ENCODE data around the gene MED8.

The MED8 gene, protein sequence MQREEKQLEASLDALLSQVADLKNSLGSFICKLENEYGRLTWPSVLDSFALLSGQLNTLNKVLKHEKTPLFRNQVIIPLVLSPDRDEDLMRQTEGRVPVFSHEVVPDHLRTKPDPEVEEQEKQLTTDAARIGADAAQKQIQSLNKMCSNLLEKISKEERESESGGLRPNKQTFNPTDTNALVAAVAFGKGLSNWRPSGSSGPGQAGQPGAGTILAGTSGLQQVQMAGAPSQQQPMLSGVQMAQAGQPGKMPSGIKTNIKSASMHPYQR

DNA sequence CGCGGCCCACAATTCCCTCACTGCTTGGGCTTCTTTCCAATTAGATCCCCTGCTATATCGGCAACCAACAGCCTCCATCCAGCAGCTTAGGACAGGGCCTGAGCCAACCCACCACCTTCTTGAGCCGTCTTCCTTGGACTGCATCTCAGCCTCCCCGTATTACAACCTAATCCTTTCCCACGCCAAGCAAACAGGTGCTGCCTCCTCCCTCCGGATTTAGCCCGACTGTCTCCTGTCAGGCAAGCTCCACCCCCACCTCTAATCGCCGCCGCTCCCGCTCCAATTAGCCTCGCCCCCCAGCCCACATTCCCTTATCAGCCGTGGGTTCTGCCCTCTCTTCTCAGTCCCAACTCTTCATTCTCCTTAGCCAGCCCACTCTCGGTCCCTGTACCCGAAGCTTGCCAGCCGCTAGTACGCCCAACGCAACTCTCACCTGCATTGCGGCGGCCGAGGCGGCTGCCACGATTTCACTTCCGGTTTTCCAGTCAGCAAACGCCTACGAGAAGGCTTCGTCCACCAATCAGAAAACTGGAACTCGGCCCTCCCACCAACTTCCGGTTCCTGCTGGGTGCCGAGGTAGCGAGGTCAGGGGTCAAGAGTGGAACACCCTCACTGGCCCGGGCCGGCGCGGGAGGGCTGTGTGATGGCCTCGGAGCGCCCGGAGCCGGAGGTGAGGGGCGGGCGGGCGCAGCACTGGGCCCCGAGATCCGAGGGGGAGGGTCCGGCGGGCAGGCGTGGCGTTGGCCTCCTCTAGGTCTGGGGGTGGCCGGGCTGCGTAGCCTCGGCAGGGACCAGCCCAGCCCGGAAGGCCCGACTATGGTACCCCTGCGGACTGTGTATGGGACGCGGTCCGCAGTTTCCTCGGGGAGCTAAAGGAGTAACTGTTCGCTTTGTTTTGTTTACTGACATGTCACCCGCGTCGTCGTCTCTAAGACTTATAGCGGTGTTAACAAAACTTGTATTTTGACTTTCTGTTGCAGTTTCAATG is at the start of gene MED8, which contains the start of gene SZT2:
Gene MED8, minus strand, starts transcription at position 475 of the 988 bp plus-strand sequence. Its CDS starts 36 bp downstream, at position 439.
Gene SZT2, plus strand, starts transcription at position 574 of the 988 bp plus-strand sequence. Its CDS starts 70 bp downstream, at position 644.
- peak; percentile 82 to 89 for DNase-seq (ENCODE audit: low read depth in 2 of 2)

GRCh38 chr1:43438953-43439581 is 49.5 kb upstream of the MED8 start:
- DNase-seq (ENCODE audit: low read depth in 2 of 2) = no peak

GRCh38 chr1:43438576-43438952 is 49.0 kb upstream of the MED8 start:
- DNase-seq (ENCODE audit: low read depth in 2 of 2) = no peak

DNA sequence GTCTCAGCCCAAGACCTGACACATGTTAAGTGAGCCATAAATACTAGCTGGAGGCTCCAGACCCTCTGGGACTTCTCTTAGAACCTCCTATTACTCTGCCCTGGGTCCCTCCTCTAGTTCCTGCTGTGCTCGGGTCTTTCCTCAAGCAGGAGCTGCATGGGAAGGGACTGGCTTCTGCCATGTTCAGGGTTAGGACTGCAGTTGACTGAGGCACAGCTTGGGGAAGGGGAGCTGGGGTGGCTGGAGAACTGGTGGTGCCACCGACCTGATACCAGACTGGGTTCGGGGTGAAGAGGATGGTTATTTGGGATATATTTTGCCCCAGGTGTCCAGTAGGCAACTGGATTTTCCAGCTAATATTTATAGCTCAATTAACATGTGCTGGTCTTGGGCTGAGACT is 48.4 kb upstream of the MED8 start:
- no peak for DNase-seq (ENCODE audit: low read depth in 2 of 2)

GRCh38 chr1:43437031-43437973 is 47.7 kb upstream of the MED8 start:
- DNase-seq (ENCODE audit: low read depth in 2 of 2) = no peak

DNA sequence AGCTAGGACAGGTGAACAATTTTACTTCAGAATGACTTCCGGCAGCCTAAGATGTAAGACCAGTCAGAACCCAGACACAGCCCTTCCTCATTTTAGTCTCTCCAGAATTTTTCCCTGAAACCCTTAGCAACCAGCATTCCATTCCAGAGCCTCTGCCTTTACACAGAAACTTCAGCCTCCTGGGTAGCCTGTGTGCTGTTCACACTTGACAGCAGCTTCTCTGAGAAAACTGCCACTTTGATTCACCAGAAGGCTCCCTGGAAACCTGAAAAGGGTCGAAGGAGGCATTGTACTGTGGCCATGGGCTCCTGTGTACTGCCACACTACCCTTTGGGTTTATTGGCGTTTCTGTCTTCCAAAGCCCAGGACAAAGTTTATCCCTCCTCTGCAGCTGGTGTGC is 46.8 kb upstream of the MED8 start:
- no peak for DNase-seq (ENCODE audit: low read depth in 2 of 2)

DNA sequence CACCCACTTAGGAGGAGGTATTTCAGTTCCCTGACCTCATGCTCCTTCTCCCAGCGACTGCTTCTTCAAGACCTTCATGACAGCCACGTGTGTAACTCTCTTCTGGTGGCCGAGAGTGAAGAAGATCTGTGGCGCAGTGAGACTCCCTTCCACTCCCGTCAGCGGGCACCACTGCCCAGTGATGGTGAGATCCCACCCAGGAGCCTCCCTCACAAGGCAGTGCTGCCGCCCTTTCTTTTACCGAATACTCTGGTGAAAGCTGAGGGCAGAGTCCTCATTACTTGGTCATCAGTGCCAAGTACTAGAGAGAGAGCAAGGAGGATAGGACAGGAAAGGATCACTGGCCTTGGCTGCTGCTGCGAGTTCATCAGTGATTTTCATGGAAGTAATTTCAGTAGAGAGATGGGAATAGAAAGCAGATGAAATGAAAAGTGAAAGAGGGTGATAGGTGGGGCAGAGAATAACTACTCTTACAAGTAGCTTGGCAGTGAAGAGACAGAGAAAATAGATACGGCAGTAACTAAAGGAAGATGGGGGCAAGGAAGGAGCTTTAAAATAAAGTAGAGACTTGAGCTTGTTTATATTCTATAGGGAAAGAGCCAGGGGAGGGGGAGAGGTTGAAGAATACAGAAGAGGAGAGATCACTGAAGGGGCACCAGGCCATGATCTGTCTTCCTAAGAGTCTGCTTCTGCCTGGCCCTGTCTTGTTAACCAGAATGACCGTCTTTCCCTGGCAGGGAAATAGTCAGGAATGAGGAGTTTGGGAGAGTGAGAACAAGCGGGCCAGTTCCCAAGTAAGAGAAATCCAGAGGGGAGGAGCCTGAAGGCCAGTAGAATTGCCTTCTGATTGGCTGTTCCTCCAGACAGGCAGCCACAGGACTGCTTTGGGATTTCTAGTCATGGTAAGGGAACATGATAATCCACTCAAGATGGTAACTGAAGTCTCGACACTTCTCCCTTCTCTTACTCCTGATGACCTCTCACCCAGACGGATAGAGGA is 45.8 kb upstream of the MED8 start:
- no peak for DNase-seq (ENCODE audit: low read depth in 2 of 2)

- no peak for DNase-seq (ENCODE audit: low read depth in 2 of 2)
Measured at GRCh38 chr1:43434256-43434655, 44.7 kb upstream of the MED8 start.

DNA sequence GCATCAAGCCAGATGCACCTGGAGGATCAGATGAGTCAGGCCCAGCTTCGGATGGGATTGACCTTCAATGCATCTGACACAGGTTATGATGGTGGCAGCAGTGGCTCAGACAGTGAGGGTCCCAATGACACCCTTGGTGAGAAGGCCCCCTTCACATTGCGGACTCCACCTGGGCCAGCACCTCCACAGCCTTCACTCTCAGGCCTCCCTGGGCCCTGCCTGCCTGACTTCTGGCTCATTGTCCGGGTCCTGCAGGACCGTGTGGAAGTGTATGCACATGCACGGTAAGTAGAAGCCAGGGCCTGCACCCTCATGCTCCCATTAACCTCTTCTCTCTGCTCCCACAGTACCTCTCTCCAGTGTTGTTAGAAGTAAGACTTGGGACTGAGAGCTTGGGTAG is 43.3 kb upstream of the MED8 start:
- DNase-seq (ENCODE audit: low read depth in 2 of 2) = no peak

GRCh38 chr1:43432171-43432860 is 42.7 kb upstream of the MED8 start:
- no peak for DNase-seq (ENCODE audit: low read depth in 2 of 2)

DNA sequence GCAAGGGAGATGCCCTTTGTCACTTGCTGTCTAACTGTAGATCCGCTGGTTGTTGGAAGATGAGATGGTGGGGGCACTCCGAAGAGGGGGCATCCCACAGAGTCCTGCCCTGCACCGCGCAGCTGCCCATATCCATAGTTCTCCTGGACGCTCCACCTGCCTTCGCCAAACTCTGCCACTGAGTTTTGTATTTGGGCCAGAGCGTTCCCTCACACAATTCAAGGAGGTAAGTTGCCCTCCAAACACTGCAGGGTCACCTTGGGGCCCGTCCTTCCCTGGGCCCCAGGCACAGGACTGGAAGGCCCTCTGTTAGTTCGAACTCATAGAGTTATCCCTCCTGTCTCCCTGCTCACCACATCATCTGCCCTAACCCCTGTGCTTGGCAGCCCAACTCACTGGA is 42.1 kb upstream of the MED8 start:
- no peak for DNase-seq (ENCODE audit: low read depth in 2 of 2)

DNA sequence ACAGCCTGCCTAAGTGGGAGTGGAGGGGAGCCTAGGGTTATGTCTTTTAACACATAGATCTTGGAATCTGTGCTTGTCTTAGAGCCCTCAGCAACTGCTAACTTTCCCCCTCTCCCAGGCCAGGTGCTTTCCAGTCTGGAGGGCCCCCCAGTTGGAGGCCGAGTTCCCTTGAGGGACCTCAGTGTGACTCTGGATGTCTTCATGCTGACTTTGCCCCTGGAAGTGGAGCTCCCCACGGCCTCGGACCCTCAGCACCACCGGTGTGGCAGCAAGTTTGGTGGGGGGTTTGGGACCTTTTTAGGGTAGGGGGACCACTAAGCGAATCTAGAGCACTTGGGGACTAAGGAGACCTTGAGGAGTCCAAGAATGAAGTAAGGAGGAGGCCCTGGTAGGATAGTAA is 41.2 kb upstream of the MED8 start:
- DNase-seq (ENCODE audit: low read depth in 2 of 2) = no peak

DNA sequence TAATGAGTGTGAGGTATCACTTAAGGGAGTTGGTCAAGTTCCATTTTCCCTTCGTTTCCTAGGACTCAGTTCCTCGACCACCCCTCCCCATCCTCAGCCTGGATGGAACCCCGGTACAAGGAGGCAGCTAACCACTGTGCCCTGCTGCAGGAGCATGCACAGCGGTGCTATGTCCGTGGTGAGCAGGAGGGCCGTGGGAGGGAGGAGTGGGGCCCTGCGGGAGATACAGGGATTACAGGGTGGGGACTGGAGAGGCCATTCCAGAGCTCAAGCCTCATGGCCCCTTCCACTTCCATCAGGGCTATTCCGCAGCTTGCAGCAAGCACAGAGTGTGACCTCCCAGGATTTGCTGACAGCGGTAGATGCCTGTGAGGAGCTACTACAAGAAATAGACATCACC is 38.3 kb upstream of the MED8 start:
- DNase-seq (ENCODE audit: low read depth in 2 of 2) = no peak

DNA sequence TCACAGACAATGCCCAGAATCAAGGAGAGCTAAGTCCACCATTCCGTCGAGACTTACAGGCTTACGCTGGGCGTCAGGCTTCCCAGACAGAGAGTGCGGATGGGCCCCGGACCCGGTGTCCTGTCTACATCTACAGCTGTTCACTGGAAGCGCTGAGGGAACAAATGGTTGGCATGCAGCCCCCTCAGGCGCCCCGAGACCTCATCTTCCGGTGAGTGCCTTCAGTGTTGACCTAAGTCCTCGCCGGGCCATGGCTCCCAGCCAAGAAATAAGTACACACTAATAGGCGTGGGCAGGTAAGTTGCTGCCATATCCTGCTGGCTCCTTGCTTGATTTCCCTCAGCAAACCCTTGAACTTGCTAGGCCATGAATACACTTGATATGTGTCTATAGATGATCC is 37.9 kb upstream of the MED8 start:
- DNase-seq (ENCODE audit: low read depth in 2 of 2) = no peak

- DNase-seq (ENCODE audit: low read depth in 2 of 2) = no peak
Measured at GRCh38 chr1:43426221-43426620, 36.6 kb upstream of the MED8 start.

GRCh38 chr1:43425045-43425444 is 35.4 kb upstream of the MED8 start:
- DNase-seq (ENCODE audit: low read depth in 2 of 2) = no peak

- DNase-seq (ENCODE audit: low read depth in 2 of 2) = no peak
Measured at GRCh38 chr1:43423672-43424550, 34.3 kb upstream of the MED8 start.

- no peak for DNase-seq (ENCODE audit: low read depth in 2 of 2)
Measured at GRCh38 chr1:43422995-43423671, 33.5 kb upstream of the MED8 start.
